Lower leg skin (tissue), 4 donors: ENCODE data around the gene ZFYVE28. TPM values are rescaled to one million over a fixed set of nuclear protein-coding genes. Genes with fewer than 3 reads are reported as not detected.

Source experiments
- DNase-seq, 2 donors: peaks; one replicate each; pipeline ENCODE4 v3.0.0-alpha.2; 2019; ENCODE audit warnings: low spot score in 2 of 2
- H3K4me3 ChIP-seq: fragments of 200-600 bp; sonication (generic); 2 replicates; pipeline ENCODE4 v1.5.1; 2017; ENCODE audit warnings: mild to moderate bottlenecking, low read depth; ENCODE audit not compliant: poor library complexity, severe bottlenecking
- CTCF ChIP-seq, 3 donors: fragments of 450-650 bp; IDR thresholded peaks; one replicate each; pipeline ENCODE4 v1.5.1; 2016; ENCODE audit warnings: antibody characterized with exemption in 3 of 3, mild to moderate bottlenecking in 3 of 3, moderate library complexity in 2 of 3
- POLR2A ChIP-seq, 2 donors: fragments of 450-650 bp; IDR thresholded peaks; one replicate each; pipeline ENCODE4 v1.6.1; 2016 to 2017; ENCODE audit warnings: antibody characterized with exemption in 2 of 2, mild to moderate bottlenecking in 1 of 2, moderate library complexity in 1 of 2
- whole genome bisulfite sequencing, 2 donors: methylation state at CpG; one replicate each; pipeline ENCODE4 v1.1.5; 2018; 5-methylcytosine and 5-hydroxymethylcytosine counted together
- intact Hi-C: fragments of 100-400 bp; cut with DNase I; formaldehyde crosslinking; loops from one replicate; pipeline ENCODE4 v1.15.0; 2023; ENCODE audit warnings: low total_unique reads
- total RNA-seq, 4 donors: library from RNA; depleted of rRNA; stranded (reverse); fragments of >200 nt; gene quantifications; one replicate each; pipeline ENCODE4 v1.1.0, GENCODE V29; 2016

The ZFYVE28 gene
- total RNA-seq, 4 donors from 2014 or later = 5.0 to 12.8 (median 9.9) TPM

- TF ChIP-seq POLR2A (IDR thresholded peaks at IDR 0.05) (no peak), CTCF (IDR thresholded peaks at IDR 0.05) (no peak)
- 79 to 83% methylated on average over 22 to 23 of the region's 25 CpGs for WGBS, 2 donors
- DNase-seq = no peak
- no peak overlapping the region for H3K4me3 ChIP-seq
- intact Hi-C loops = loop anchor here (10.0 kb wide), 1 partner anchor 237 kb away; no protein-coding TSS in a partner anchor
These were observed 33.7 kb upstream of the ZFYVE28 start for GRCh38 chr4:2451821-2452785.

- DNase-seq = no peak
- 85 to 98% methylated on average over 6 to 10 of the region's 10 CpGs for WGBS, 2 donors
- H3K4me3 ChIP-seq = no peak overlapping the region
- intact Hi-C loops = loop anchor here (10.0 kb wide), 1 partner anchor 236 kb away; no protein-coding TSS in a partner anchor
- TF ChIP-seq POLR2A (IDR thresholded peaks at IDR 0.05) (no peak), CTCF (IDR thresholded peaks at IDR 0.05) (no peak)
These were observed 32.6 kb upstream of the ZFYVE28 start for GRCh38 chr4:2451036-2451520.

GRCh38 chr4:2450394-2451035, 32.1 kb upstream of the ZFYVE28 start:
- intact Hi-C loops = loop anchor here (10.0 kb wide), 1 partner anchor 236 kb away; no protein-coding TSS in a partner anchor
- DNase-seq = no peak
- H3K4me3 ChIP-seq = no peak overlapping the region
- 75 to 78% methylated on average over 10 to 16 of the region's 16 CpGs for WGBS, 2 donors
- no peak for TF ChIP-seq CTCF (IDR thresholded peaks at IDR 0.05)
- TF ChIP-seq POLR2A (IDR thresholded peaks at IDR 0.05) = no peak

- TF ChIP-seq CTCF (IDR thresholded peaks at IDR 0.05) (no peak), POLR2A (IDR thresholded peaks at IDR 0.05) (no peak)
- DNase-seq = no peak
- H3K4me3 ChIP-seq = no peak overlapping the region
- intact Hi-C loops = loop anchor here (10.0 kb wide), 1 partner anchor 235 kb away; no protein-coding TSS in a partner anchor
- WGBS, 2 donors = 81 to 88% methylated on average over 27 of the region's 27 CpGs
These were observed 31.3 kb upstream of the ZFYVE28 start for GRCh38 chr4:2449511-2450392.

- DNase-seq = no peak
- 92 to 95% methylated on average over 11 of the region's 11 CpGs for WGBS, 2 donors
- TF ChIP-seq CTCF (IDR thresholded peaks at IDR 0.05) (no peak), POLR2A (IDR thresholded peaks at IDR 0.05) (no peak)
- no peak overlapping the region for H3K4me3 ChIP-seq
- intact Hi-C loops = no loop called here
These were observed 30.6 kb upstream of the ZFYVE28 start for GRCh38 chr4:2449051-2449450.
